Gastroesophageal sphincter (tissue), 3 donors: ENCODE data around the gene STRIT1.

Experiments
- EP300 ChIP-seq: sonication (generic); formaldehyde crosslinking; IDR thresholded peaks from one replicate; pipeline ENCODE4 v1.6.1; 2017; ENCODE audit warnings: antibody characterized with exemption, mild to moderate bottlenecking
- POLR2A ChIP-seq, 2 donors: fragments of 450-650 bp; IDR thresholded peaks; one replicate each; pipeline ENCODE4 v1.6.1; 2017; ENCODE audit warnings: antibody characterized with exemption in 2 of 2, mild to moderate bottlenecking in 2 of 2, moderate library complexity in 1 of 2
- POLR2AphosphoS5 ChIP-seq: sonication (generic); formaldehyde crosslinking; IDR thresholded peaks from one replicate; pipeline ENCODE4 v1.6.1; 2017; ENCODE audit warnings: antibody characterized with exemption
- TF ChIP-seq, protein P1 (sequence below), 4 experiments: fragments of 200-600 bp in 2 of 4; fragments of 450-650 bp in 2 of 4; sonication (generic) in 1 of 4; IDR thresholded peaks; one replicate each; pipeline ENCODE4 v1.5.1; 2017 to 2019; ENCODE audit warnings: antibody characterized with exemption in 4 of 4, mild to moderate bottlenecking in 2 of 4, moderate library complexity in 2 of 4

DNA sequence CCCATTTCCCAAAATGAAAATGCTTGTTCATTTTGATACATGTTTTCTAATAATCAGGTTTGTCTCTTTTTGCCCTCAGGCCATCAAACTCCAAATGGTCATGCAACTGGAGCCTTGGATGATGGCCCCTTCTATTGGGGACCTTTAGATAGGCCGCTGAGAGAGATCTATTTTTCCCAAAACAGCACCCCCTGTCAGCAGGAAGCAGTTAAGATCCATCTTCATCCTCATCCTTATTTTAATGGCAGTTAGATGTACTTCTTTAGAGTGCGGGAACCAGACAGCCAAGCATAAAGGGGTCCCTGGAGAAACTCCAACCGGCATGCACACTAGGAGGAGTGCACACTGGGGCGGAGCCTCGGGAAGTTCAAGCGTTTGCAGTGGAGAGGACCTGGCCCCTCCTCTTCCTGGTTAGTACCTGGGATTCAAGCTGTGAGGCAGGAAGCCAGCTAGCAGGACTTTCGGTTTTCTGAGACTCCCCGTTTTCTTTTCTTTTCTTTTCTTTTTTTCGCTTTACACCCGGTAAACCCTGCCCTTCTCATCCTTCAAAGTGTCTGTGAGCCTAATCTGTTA, 31.9 kb upstream of the STRIT1 start:
- no peak for TF ChIP-seq POLR2A (IDR thresholded peaks at IDR 0.05)
- TF ChIP-seq, protein P1, sequence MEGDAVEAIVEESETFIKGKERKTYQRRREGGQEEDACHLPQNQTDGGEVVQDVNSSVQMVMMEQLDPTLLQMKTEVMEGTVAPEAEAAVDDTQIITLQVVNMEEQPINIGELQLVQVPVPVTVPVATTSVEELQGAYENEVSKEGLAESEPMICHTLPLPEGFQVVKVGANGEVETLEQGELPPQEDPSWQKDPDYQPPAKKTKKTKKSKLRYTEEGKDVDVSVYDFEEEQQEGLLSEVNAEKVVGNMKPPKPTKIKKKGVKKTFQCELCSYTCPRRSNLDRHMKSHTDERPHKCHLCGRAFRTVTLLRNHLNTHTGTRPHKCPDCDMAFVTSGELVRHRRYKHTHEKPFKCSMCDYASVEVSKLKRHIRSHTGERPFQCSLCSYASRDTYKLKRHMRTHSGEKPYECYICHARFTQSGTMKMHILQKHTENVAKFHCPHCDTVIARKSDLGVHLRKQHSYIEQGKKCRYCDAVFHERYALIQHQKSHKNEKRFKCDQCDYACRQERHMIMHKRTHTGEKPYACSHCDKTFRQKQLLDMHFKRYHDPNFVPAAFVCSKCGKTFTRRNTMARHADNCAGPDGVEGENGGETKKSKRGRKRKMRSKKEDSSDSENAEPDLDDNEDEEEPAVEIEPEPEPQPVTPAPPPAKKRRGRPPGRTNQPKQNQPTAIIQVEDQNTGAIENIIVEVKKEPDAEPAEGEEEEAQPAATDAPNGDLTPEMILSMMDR (IDR thresholded peaks at IDR 0.05) = no peak
- TF ChIP-seq POLR2AphosphoS5 = no peak
- no peak for TF ChIP-seq EP300
